ENCODE measurements around the gene SP140L.
"Not testable (repeated sequence)": the region's sequence is repeated elsewhere in the genome, so short reads cannot be mapped to it uniquely, and the experiment has no call there.

Gene SP140L

GRCh38 chr2:230384986-230385385 is 58.0 kb downstream of the SP140L start:
- no peaks in the 10 kb centered on the region for H3K9me3 ChIP-seq (ENCODE audit: control insufficient read depth, low read length)
- H3K36me3 ChIP-seq (ENCODE audit: control insufficient read depth, insufficient read depth, low read length), result no peaks in the 10 kb centered on the region
- no peak overlapping the region for H3K27ac ChIP-seq (ENCODE audit: low read depth, low read length, severe bottlenecking)
- no peak overlapping the region for H3K4me3 ChIP-seq (ENCODE audit: extremely low read depth, insufficient read depth, low read length, poor library complexity, severe bottlenecking)
- H3K4me1 ChIP-seq (ENCODE audit: control insufficient read depth, insufficient read depth, low read length, poor library complexity, severe bottlenecking), result no peaks in the 10 kb centered on the region
- WGBS, 2 experiments (ENCODE audit: insufficient coverage in 2 of 2), result 80 to 100% methylated on average over 2 to 3 of the region's 6 CpGs

- WGBS, 2 experiments (ENCODE audit: insufficient coverage in 2 of 2), result 73 to 87% methylated on average over 2 of the region's 2 CpGs
- no peaks in the 10 kb centered on the region for H3K36me3 ChIP-seq (ENCODE audit: control insufficient read depth, insufficient read depth, low read length)
These were observed 67.3 kb downstream of the SP140L start for GRCh38 chr2:230394301-230394700.

GRCh38 chr2:230398698-230399097 is 71.7 kb downstream of the SP140L start:
- 94 to 98% methylated on average over 5 to 6 of the region's 6 CpGs for WGBS, 2 experiments (ENCODE audit: insufficient coverage in 2 of 2)
- not testable (repeated sequence) for H3K9me3 ChIP-seq (ENCODE audit: control insufficient read depth, low read length); H3K36me3 ChIP-seq (ENCODE audit: control insufficient read depth, insufficient read depth, low read length); H3K4me1 ChIP-seq (ENCODE audit: control insufficient read depth, insufficient read depth, low read length, poor library complexity, severe bottlenecking); H3K4me3 ChIP-seq (ENCODE audit: extremely low read depth, insufficient read depth, low read length, poor library complexity, severe bottlenecking); H3K27ac ChIP-seq (ENCODE audit: low read depth, low read length, severe bottlenecking)

More at GRCh38 chr2:230394301-230394700, 67.3 kb downstream of the SP140L start:
- H3K27ac ChIP-seq (ENCODE audit: low read depth, low read length, severe bottlenecking), result no peak overlapping the region
- no peak overlapping the region for H3K4me3 ChIP-seq (ENCODE audit: extremely low read depth, insufficient read depth, low read length, poor library complexity, severe bottlenecking)
- no peaks in the 10 kb centered on the region for H3K9me3 ChIP-seq (ENCODE audit: control insufficient read depth, low read length)
- H3K4me1 ChIP-seq (ENCODE audit: control insufficient read depth, insufficient read depth, low read length, poor library complexity, severe bottlenecking), result no peaks in the 10 kb centered on the region

GRCh38 chr2:230400041-230400440 is 73.0 kb downstream of the SP140L start:
- H3K27ac ChIP-seq (ENCODE audit: low read depth, low read length, severe bottlenecking), result no peak overlapping the region
- H3K36me3 ChIP-seq (ENCODE audit: control insufficient read depth, insufficient read depth, low read length), result no peaks in the 10 kb centered on the region
- WGBS, 2 experiments (ENCODE audit: insufficient coverage in 2 of 2), result 92 to 98% methylated on average over 3 to 4 of the region's 7 CpGs
- no peaks in the 10 kb centered on the region for H3K4me1 ChIP-seq (ENCODE audit: control insufficient read depth, insufficient read depth, low read length, poor library complexity, severe bottlenecking)
- H3K4me3 ChIP-seq (ENCODE audit: extremely low read depth, insufficient read depth, low read length, poor library complexity, severe bottlenecking), result no peak overlapping the region
- no peaks in the 10 kb centered on the region for H3K9me3 ChIP-seq (ENCODE audit: control insufficient read depth, low read length)

GRCh38 chr2:230400454-230400853 is 73.5 kb downstream of the SP140L start:
- Histone ChIP-seq H3K4me1 (ENCODE audit: control insufficient read depth, insufficient read depth, low read length, poor library complexity, severe bottlenecking) (no peaks in the 10 kb centered on the region), H3K9me3 (ENCODE audit: control insufficient read depth, low read length) (no peaks in the 10 kb centered on the region), H3K36me3 (ENCODE audit: control insufficient read depth, insufficient read depth, low read length) (no peaks in the 10 kb centered on the region), H3K27ac (ENCODE audit: low read depth, low read length, severe bottlenecking) (no peak overlapping the region), H3K4me3 (ENCODE audit: extremely low read depth, insufficient read depth, low read length, poor library complexity, severe bottlenecking) (no peak overlapping the region)
- WGBS, 2 experiments (ENCODE audit: insufficient coverage in 2 of 2), result 80 to 100% methylated on average over 3 to 5 of the region's 5 CpGs

- not testable (repeated sequence) for H3K36me3 ChIP-seq (ENCODE audit: control insufficient read depth, insufficient read depth, low read length); H3K27ac ChIP-seq (ENCODE audit: low read depth, low read length, severe bottlenecking)
These were observed 74.0 kb downstream of the SP140L start for GRCh38 chr2:230401026-230401425.

GRCh38 chr2:230403746-230404145 is 76.8 kb downstream of the SP140L start:
- Histone ChIP-seq H3K4me1 (ENCODE audit: control insufficient read depth, insufficient read depth, low read length, poor library complexity, severe bottlenecking) (no peaks in the 10 kb centered on the region), H3K4me3 (ENCODE audit: extremely low read depth, insufficient read depth, low read length, poor library complexity, severe bottlenecking) (no peak overlapping the region), H3K27ac (ENCODE audit: low read depth, low read length, severe bottlenecking) (no peak overlapping the region), H3K9me3 (ENCODE audit: control insufficient read depth, low read length) (no peaks in the 10 kb centered on the region), H3K36me3 (ENCODE audit: control insufficient read depth, insufficient read depth, low read length) (no peaks in the 10 kb centered on the region)
- WGBS, 2 experiments (ENCODE audit: insufficient coverage in 2 of 2), result 78 to 87% methylated on average over 6 of the region's 7 CpGs

More at GRCh38 chr2:230401026-230401425, 74.0 kb downstream of the SP140L start:
- not testable (repeated sequence) for H3K4me1 ChIP-seq (ENCODE audit: control insufficient read depth, insufficient read depth, low read length, poor library complexity, severe bottlenecking); H3K4me3 ChIP-seq (ENCODE audit: extremely low read depth, insufficient read depth, low read length, poor library complexity, severe bottlenecking); H3K9me3 ChIP-seq (ENCODE audit: control insufficient read depth, low read length)
- WGBS, 2 experiments (ENCODE audit: insufficient coverage in 2 of 2), result no CpG with 5 or more reads among the region's 6 CpGs

- Histone ChIP-seq H3K27ac (ENCODE audit: low read depth, low read length, severe bottlenecking) (no peak overlapping the region), H3K4me1 (ENCODE audit: control insufficient read depth, insufficient read depth, low read length, poor library complexity, severe bottlenecking) (no peaks in the 10 kb centered on the region), H3K4me3 (ENCODE audit: extremely low read depth, insufficient read depth, low read length, poor library complexity, severe bottlenecking) (no peak overlapping the region), H3K36me3 (ENCODE audit: control insufficient read depth, insufficient read depth, low read length) (no peaks in the 10 kb centered on the region), H3K9me3 (ENCODE audit: control insufficient read depth, low read length) (no peaks in the 10 kb centered on the region)
- WGBS, 2 experiments (ENCODE audit: insufficient coverage in 2 of 2), result 88 to 100% methylated on average over 1 to 2 of the region's 3 CpGs
These were observed 78.8 kb downstream of the SP140L start for GRCh38 chr2:230405824-230406223.

- WGBS, 2 experiments (ENCODE audit: insufficient coverage in 2 of 2), result 89 to 93% methylated on average over 2 to 3 of the region's 3 CpGs
- H3K9me3 ChIP-seq (ENCODE audit: control insufficient read depth, low read length), result no peaks in the 10 kb centered on the region
- H3K36me3 ChIP-seq (ENCODE audit: control insufficient read depth, insufficient read depth, low read length), result no peaks in the 10 kb centered on the region
- no peak overlapping the region for H3K27ac ChIP-seq (ENCODE audit: low read depth, low read length, severe bottlenecking)
- H3K4me3 ChIP-seq (ENCODE audit: extremely low read depth, insufficient read depth, low read length, poor library complexity, severe bottlenecking), result no peak overlapping the region
- no peaks in the 10 kb centered on the region for H3K4me1 ChIP-seq (ENCODE audit: control insufficient read depth, insufficient read depth, low read length, poor library complexity, severe bottlenecking)
These were observed 81.3 kb downstream of the SP140L start for GRCh38 chr2:230408244-230408842.

GRCh38 chr2:230409316-230409715 is 82.3 kb downstream of the SP140L start:
- WGBS, 2 experiments (ENCODE audit: insufficient coverage in 2 of 2), result 92 to 100% methylated on average over 1 to 2 of the region's 2 CpGs

GRCh38 chr2:230410263-230410662 is 83.3 kb downstream of the SP140L start:
- H3K27ac ChIP-seq (ENCODE audit: low read depth, low read length, severe bottlenecking), result no peak overlapping the region
- H3K4me3 ChIP-seq (ENCODE audit: extremely low read depth, insufficient read depth, low read length, poor library complexity, severe bottlenecking), result no peak overlapping the region
- H3K9me3 ChIP-seq (ENCODE audit: control insufficient read depth, low read length), result no peaks in the 10 kb centered on the region
- no peaks in the 10 kb centered on the region for H3K36me3 ChIP-seq (ENCODE audit: control insufficient read depth, insufficient read depth, low read length)
- H3K4me1 ChIP-seq (ENCODE audit: control insufficient read depth, insufficient read depth, low read length, poor library complexity, severe bottlenecking), result no peaks in the 10 kb centered on the region
- 100% methylated on average over 1 of the region's 1 CpG for WGBS, 2 experiments (ENCODE audit: insufficient coverage in 2 of 2)

More at GRCh38 chr2:230409316-230409715, 82.3 kb downstream of the SP140L start:
- H3K4me1 ChIP-seq (ENCODE audit: control insufficient read depth, insufficient read depth, low read length, poor library complexity, severe bottlenecking); H3K36me3 ChIP-seq (ENCODE audit: control insufficient read depth, insufficient read depth, low read length); H3K27ac ChIP-seq (ENCODE audit: low read depth, low read length, severe bottlenecking); H3K4me3 ChIP-seq (ENCODE audit: extremely low read depth, insufficient read depth, low read length, poor library complexity, severe bottlenecking); H3K9me3 ChIP-seq (ENCODE audit: control insufficient read depth, low read length): not testable (repeated sequence)
